Left lung (tissue), 10 donors: ENCODE measurements around the gene DNM1. TPM values are rescaled to one million over a fixed set of nuclear protein-coding genes. Genes with fewer than 3 reads are reported as not detected.

Experiments used
- ATAC-seq: fragments of 200-7000 bp; cut with Tn5 transposase; one replicate; pipeline ENCODE4 v1.9.1; 2020; ENCODE audit warnings: moderate library complexity
- DNase-seq, 4 donors: peaks; one replicate each; pipeline ENCODE4 v3.0.0-alpha.2; 2013 to 2020
- H3K27ac ChIP-seq, 2 donors: fragments of 200-600 bp; sonication (generic) in 1 of 2; one replicate each; pipeline versions ENCODE4 v1.5.0 to v1.8.0; 2020 to 2021
- H3K27me3 ChIP-seq, 2 donors: fragments of 200-600 bp; sonication (generic) in 1 of 2; one replicate each; pipeline versions ENCODE4 v1.5.0 to v1.8.0; 2020 to 2021
- H3K36me3 ChIP-seq, 2 donors: fragments of 200-600 bp; sonication (generic) in 1 of 2; one replicate each; pipeline versions ENCODE4 v1.5.0 to v1.8.0; 2020 to 2021
- H3K4me1 ChIP-seq, 2 donors: fragments of 200-600 bp; one replicate each; pipeline ENCODE4 v1.8.0; 2021
- H3K4me3 ChIP-seq, 2 donors: fragments of 200-600 bp; sonication (generic) in 1 of 2; one replicate each; pipeline versions ENCODE4 v1.5.0 to v1.8.0; 2020 to 2021; ENCODE audit warnings: mild to moderate bottlenecking in 1 of 2
- H3K9me3 ChIP-seq, 2 donors: fragments of 200-600 bp; sonication (generic) in 1 of 2; one replicate each; pipeline versions ENCODE4 v1.5.0 to v1.8.0; 2020 to 2021
- intact Hi-C, 2 donors: fragments of 100-400 bp; cut with DNase I; formaldehyde crosslinking; loops; one replicate each; pipeline versions ENCODE4 v1.11.2 to v1.14.2; 2022
- polyA plus RNA-seq, 6 donors: library from polyadenylated mRNA; unstranded; fragments of 120-200 nt; gene quantifications; one replicate each; pipeline ENCODE4 v1.2.1, GENCODE V29; 2013; ENCODE audit not compliant: insufficient read length in 6 of 6
- total RNA-seq, 2 donors: library from RNA; stranded (reverse); fragmentation: NEBNext Ultra II Directional; extraction: Animal tissue kit (Norgen Biotek cat#: 25700); gene quantifications; one replicate each; pipeline ENCODE4 v1.2.1, GENCODE V29; 2021
- TF ChIP-seq, protein P1 (sequence below), 2 donors: fragments of 200-600 bp; sonication (generic) in 1 of 2; IDR thresholded peaks; one replicate each; pipeline versions ENCODE4 v1.5.0 to v1.8.0; 2021; ENCODE audit warnings: antibody characterized with exemption in 2 of 2
- donor health status: DM: no; HTN: yes; CAD: no.
- donor health status: DM: no; HTN: no; CAD: no.

DNM1 gene
- total and polyA plus RNA-seq, 8 donors = 9.0 to 90.0 (median 62.2) TPM

DNA sequence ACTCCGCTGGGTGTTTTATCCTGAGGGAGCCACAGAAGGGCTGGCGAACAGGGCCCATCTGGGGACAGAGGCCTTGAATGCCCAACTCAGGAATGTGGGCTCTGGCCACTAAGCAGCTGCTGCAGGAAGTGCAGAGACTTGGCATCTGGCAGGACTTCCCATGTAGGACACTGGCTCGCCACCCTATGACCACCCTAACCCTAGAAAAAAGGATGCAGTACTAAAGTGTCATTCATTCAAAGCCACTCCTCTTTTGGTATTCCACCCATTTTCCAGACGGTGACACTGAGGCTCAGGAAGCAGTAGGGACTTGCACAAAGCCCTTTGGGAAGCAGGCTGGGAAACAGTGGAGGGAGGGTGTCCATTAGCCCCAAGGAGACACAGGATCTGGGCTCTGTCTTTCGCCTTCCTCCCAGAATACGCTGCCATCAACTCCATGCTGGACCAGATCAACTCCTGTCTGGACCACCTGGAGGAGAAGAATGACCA, 40.1 kb upstream of the DNM1 start:
- no peaks in the 10 kb centered on the region for H3K27me3 ChIP-seq
- H3K36me3 ChIP-seq = peaks cover 0 to 61% of the 10 kb centered on the region in 2 donors
- no peaks in the 10 kb centered on the region for H3K9me3 ChIP-seq
- no peak overlapping the region for H3K27ac ChIP-seq
- TF ChIP-seq, protein P1, sequence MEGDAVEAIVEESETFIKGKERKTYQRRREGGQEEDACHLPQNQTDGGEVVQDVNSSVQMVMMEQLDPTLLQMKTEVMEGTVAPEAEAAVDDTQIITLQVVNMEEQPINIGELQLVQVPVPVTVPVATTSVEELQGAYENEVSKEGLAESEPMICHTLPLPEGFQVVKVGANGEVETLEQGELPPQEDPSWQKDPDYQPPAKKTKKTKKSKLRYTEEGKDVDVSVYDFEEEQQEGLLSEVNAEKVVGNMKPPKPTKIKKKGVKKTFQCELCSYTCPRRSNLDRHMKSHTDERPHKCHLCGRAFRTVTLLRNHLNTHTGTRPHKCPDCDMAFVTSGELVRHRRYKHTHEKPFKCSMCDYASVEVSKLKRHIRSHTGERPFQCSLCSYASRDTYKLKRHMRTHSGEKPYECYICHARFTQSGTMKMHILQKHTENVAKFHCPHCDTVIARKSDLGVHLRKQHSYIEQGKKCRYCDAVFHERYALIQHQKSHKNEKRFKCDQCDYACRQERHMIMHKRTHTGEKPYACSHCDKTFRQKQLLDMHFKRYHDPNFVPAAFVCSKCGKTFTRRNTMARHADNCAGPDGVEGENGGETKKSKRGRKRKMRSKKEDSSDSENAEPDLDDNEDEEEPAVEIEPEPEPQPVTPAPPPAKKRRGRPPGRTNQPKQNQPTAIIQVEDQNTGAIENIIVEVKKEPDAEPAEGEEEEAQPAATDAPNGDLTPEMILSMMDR (IDR thresholded peaks at IDR 0.05) = no peak
- no peak overlapping the region for H3K4me3 ChIP-seq
- no peak for ATAC-seq
- H3K4me1 ChIP-seq = peaks cover 0 to 23% of the 10 kb centered on the region in 2 donors
- intact Hi-C loops = no loop called here
- DNase-seq = no peak

GRCh38 chr9:128163523-128164306, 39.5 kb upstream of the DNM1 start:
- TF ChIP-seq, protein P1 (IDR thresholded peaks at IDR 0.05) = no peak
- peak in 1 of 4 donors; percentile 59 for DNase-seq
- Histone ChIP-seq H3K4me1 (peaks cover 0 to 23% of the 10 kb centered on the region in 2 donors), H3K9me3 (no peaks in the 10 kb centered on the region), H3K4me3 (no peak overlapping the region), H3K27me3 (no peaks in the 10 kb centered on the region), H3K27ac (no peak overlapping the region), H3K36me3 (peaks cover 0 to 67% of the 10 kb centered on the region in 2 donors)
- no peak for ATAC-seq
- intact Hi-C loops = no loop called here

DNA sequence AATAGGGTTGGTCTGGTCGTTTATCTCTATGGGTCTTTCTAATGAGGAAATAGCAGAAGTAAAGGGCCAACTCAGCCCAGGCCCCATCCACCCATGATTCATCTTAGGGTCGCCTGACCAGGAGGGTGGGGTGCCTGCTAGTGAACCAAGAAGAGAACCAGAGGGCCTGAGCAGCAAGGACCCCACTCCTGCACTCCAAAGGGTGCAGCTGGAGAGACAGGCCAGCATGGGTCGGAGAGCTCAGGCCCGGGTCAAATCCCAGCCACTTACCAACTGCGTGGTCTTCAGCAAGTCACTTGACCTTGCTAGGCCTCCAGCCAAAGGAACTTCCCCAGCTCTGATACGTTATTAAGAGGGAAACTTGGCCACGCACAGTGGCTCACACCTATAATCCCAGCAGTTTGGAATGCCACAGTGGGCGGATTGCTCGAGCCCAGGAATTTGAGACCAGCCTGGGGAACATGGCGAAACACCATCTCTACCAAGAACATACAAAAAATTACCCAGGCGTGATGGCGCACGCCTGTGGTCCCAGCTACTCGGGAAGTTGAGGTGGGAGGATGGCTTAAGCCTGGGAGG, 38.8 kb upstream of the DNM1 start:
- no peak overlapping the region for H3K4me3 ChIP-seq
- ATAC-seq (no peak), DNase-seq (no peak)
- no peaks in the 10 kb centered on the region for H3K9me3 ChIP-seq
- intact Hi-C loops = no loop called here
- peaks cover 0 to 19% of the 10 kb centered on the region in 2 donors for H3K4me1 ChIP-seq
- H3K27ac ChIP-seq = peak overlapping the region in 1 of 2 donors; percentile 28
- no peaks in the 10 kb centered on the region for H3K27me3 ChIP-seq
- TF ChIP-seq, protein P1 (IDR thresholded peaks at IDR 0.05) = no peak
- peaks cover 0 to 74% of the 10 kb centered on the region in 2 donors for H3K36me3 ChIP-seq

DNA sequence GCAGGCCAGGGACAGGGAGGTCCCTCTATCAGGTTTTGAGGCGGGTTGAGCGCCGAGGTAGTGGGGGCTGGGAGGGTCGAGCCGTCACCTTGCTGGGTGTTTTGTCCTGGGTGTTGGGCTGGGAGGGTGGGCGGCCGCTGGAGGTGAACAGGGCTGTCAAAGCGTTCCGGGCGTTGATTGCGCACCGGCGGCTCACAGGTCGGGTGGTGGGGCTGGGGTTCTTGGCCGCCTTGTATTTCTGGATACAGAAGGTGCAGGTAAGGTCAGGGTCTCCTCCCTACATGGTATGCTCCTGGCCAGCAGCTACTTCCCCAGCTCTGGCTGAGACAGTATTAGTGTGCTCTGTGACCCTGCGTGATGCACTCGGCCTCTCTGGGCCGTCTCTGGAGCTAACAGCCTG, 37.0 kb upstream of the DNM1 start:
- no peak for ATAC-seq
- H3K27me3 ChIP-seq = no peaks in the 10 kb centered on the region
- TF ChIP-seq, protein P1 (IDR thresholded peaks at IDR 0.05) = no peak

GRCh38 chr9:128167209-128167608, 36.0 kb upstream of the DNM1 start:
- Histone ChIP-seq H3K4me1 (no peaks in the 10 kb centered on the region), H3K36me3 (peaks cover 0 to 86% of the 10 kb centered on the region in 2 donors), H3K27me3 (no peaks in the 10 kb centered on the region), H3K9me3 (no peaks in the 10 kb centered on the region), H3K27ac (no peak overlapping the region), H3K4me3 (no peak overlapping the region)
- intact Hi-C loops = no loop called here
- ATAC-seq (no peak), DNase-seq (no peak)
- TF ChIP-seq, protein P1 (IDR thresholded peaks at IDR 0.05) = no peak

More for the DNA sequence above, 37.0 kb upstream of the DNM1 start:
- DNase-seq = no peak
- Histone ChIP-seq H3K4me1 (peaks cover 0 to 9% of the 10 kb centered on the region in 2 donors), H3K27ac (no peak overlapping the region), H3K36me3 (peaks cover 0 to 88% of the 10 kb centered on the region in 2 donors), H3K4me3 (no peak overlapping the region), H3K9me3 (no peaks in the 10 kb centered on the region)
- intact Hi-C loops = no loop called here
